Activated naive CD8-positive, alpha-beta T cell treated with anti-CD3 and anti-CD28 coated beads for 36 hours (primary cell): ENCODE results near the gene UBTD2. TPM values are rescaled to one million over a fixed set of nuclear protein-coding genes. Genes with fewer than 3 reads are reported as not detected.

Source experiments
- DNase-seq: peaks from one replicate; pipeline ENCODE4 v3.0.0; 2021
- H3K27ac Mint-ChIP-seq: one replicate; pipeline ENCODE4 v1.8.0; 2022; ENCODE audit warnings: mild to moderate bottlenecking, moderate library complexity, mixed read lengths
- H3K27me3 Mint-ChIP-seq: one replicate; pipeline ENCODE4 v1.8.0; 2022; ENCODE audit warnings: mild to moderate bottlenecking, mixed read lengths
- H3K36me3 Mint-ChIP-seq: one replicate; pipeline ENCODE4 v1.8.0; 2021; ENCODE audit warnings: mild to moderate bottlenecking, mixed read lengths
- H3K4me1 Mint-ChIP-seq: one replicate; pipeline ENCODE4 v1.8.0; 2021; ENCODE audit warnings: mixed read lengths
- H3K4me3 Mint-ChIP-seq: one replicate; pipeline ENCODE4 v1.8.0; 2022; ENCODE audit warnings: mild to moderate bottlenecking, moderate library complexity, mixed read lengths
- H3K9me3 Mint-ChIP-seq: one replicate; pipeline ENCODE4 v1.8.0; 2022; ENCODE audit warnings: mixed read lengths
- total RNA-seq, 2 experiments: library from RNA; stranded (reverse); gene quantifications; one replicate each; pipeline ENCODE4 v1.2.3, GENCODE V29; 2021

The UBTD2 gene
- total RNA-seq, 2 experiments from 2014 or later: 8.3 to 9.1 TPM

GRCh38 chr5:172165465-172165864 lies 118.1 kb downstream of the UBTD2 start:
- H3K4me1 Mint-ChIP-seq: peaks cover 70% of the 10 kb centered on the region

GRCh38 chr5:172164769-172165212 lies 118.8 kb downstream of the UBTD2 start:
- peak overlapping the region; percentile 29 for H3K27ac Mint-ChIP-seq
- peaks cover 15% of the 10 kb centered on the region for H3K36me3 Mint-ChIP-seq
- H3K27me3 Mint-ChIP-seq: no peaks in the 10 kb centered on the region
- H3K4me3 Mint-ChIP-seq: no peak overlapping the region
- peaks cover 67% of the 10 kb centered on the region for H3K4me1 Mint-ChIP-seq
- DNase-seq: no peak
- H3K9me3 Mint-ChIP-seq: no peaks in the 10 kb centered on the region

More at GRCh38 chr5:172165465-172165864, 118.1 kb downstream of the UBTD2 start:
- Mint-ChIP-seq H3K36me3 (peaks cover 21% of the 10 kb centered on the region), H3K27ac (peak overlapping the region; percentile 29), H3K4me3 (no peak overlapping the region), H3K9me3 (no peaks in the 10 kb centered on the region), H3K27me3 (no peaks in the 10 kb centered on the region)
- no peak for DNase-seq

- DNase-seq: no peak
- H3K36me3 Mint-ChIP-seq: peaks cover 16% of the 10 kb centered on the region
- H3K4me3 Mint-ChIP-seq: no peak overlapping the region
- peak overlapping the region; percentile 34 for H3K27ac Mint-ChIP-seq
- H3K4me1 Mint-ChIP-seq: peaks cover 62% of the 10 kb centered on the region
- H3K27me3 Mint-ChIP-seq: no peaks in the 10 kb centered on the region
- no peaks in the 10 kb centered on the region for H3K9me3 Mint-ChIP-seq
These were observed 120.2 kb downstream of the UBTD2 start for GRCh38 chr5:172163346-172163745.

- peak overlapping the region; percentile 34 for H3K27ac Mint-ChIP-seq
- peaks cover 58% of the 10 kb centered on the region for H3K4me1 Mint-ChIP-seq
- DNase-seq: no peak
- H3K27me3 Mint-ChIP-seq: no peaks in the 10 kb centered on the region
- H3K9me3 Mint-ChIP-seq: no peaks in the 10 kb centered on the region
- no peak overlapping the region for H3K4me3 Mint-ChIP-seq
- peaks cover 18% of the 10 kb centered on the region for H3K36me3 Mint-ChIP-seq
These were observed 120.6 kb downstream of the UBTD2 start for GRCh38 chr5:172162987-172163343.

GRCh38 chr5:172162323-172162986 lies 121.1 kb downstream of the UBTD2 start:
- H3K4me1 Mint-ChIP-seq: peaks cover 53% of the 10 kb centered on the region
- H3K9me3 Mint-ChIP-seq: no peaks in the 10 kb centered on the region
- H3K36me3 Mint-ChIP-seq: peaks cover 20% of the 10 kb centered on the region
- no peaks in the 10 kb centered on the region for H3K27me3 Mint-ChIP-seq
- DNase-seq: no peak
- no peak overlapping the region for H3K4me3 Mint-ChIP-seq
- H3K27ac Mint-ChIP-seq: peak overlapping the region; percentile 23

GRCh38 chr5:172160506-172160905 lies 123.1 kb downstream of the UBTD2 start:
- Mint-ChIP-seq H3K4me3 (no peak overlapping the region), H3K36me3 (peaks cover 21% of the 10 kb centered on the region), H3K27ac (peak overlapping the region; percentile 13), H3K4me1 (peaks cover 55% of the 10 kb centered on the region), H3K9me3 (no peaks in the 10 kb centered on the region), H3K27me3 (no peaks in the 10 kb centered on the region)
- DNase-seq: no peak

Other genes with a start within 250 kb of the UBTD2 start
- 10 to 100 TPM; 83.7 to 93.2 TPM for gene STK10, start 95.5 kb downstream of the UBTD2 start, total RNA-seq
- not detected for gene EFCAB9, start 89.6 kb downstream of the UBTD2 start, total RNA-seq
- gene SH3PXD2B, start 170.8 kb upstream of the UBTD2 start, total RNA-seq: under 1 TPM; 0.80 to 0.84 TPM